GM19324 (cell line): ENCODE data around the gene EBLN2.
"Not testable (repeated sequence)": the region's sequence is repeated elsewhere in the genome, so short reads cannot be mapped to it uniquely, and the experiment has no call there.

Experiments used
- ATAC-seq: cut with Tn5 transposase; IDR thresholded peaks from one replicate; pipeline ENCODE4 v1.9.1; 2021; ENCODE audit warnings: mild to moderate bottlenecking, moderate library complexity; ENCODE audit not compliant: unreplicated experiment, low FRiP score

EBLN2 gene

GRCh38 chr3:73056845-73057150 lies 4.7 kb upstream of the EBLN2 start:
- ATAC-seq = no peak

DNA sequence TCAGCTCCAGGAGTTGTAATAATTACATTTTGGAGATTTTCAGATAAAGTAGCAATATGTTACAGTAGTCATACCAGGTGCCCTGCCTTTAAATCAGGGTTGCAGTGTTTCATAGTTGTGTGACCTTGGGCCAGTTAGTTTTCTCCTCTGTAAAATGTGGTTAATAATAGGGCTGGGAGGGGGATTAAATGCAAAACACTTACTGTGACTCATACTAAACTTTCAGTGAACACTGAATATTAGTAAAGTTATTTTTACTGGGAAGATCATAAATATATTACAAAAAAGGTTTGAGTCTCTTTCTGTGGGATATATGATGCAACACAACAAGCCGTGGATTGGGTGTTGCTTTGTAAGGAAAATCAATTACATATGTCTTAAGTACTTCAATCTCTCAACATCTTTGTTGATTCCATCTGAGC lies 1.1 kb upstream of the EBLN2 start:
- no peak for ATAC-seq

- not testable (repeated sequence) for ATAC-seq
Observed at GRCh38 chr3:73066243-73066642, 4.8 kb downstream of the EBLN2 start.

DNA sequence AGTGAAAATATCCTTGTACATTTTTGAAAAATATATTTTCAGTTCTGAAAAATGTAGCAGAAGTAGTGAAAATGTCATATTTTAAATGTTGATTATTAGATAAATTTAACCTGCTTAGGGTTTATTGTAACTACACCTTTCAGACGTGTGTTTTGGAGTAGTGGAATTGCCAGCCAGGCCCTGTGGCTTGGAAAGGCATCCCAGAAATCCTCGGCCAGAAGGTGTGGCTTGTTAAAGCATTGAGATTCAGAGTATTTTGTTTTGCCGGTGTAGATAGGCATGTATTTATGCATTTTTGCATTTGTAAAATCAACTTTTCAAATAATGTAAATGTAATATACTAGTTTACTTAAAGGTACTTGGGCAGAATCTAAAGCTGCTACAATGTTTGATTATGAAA lies 7.0 kb downstream of the EBLN2 start:
- no peak for ATAC-seq

GRCh38 chr3:73069187-73069586 lies 7.7 kb downstream of the EBLN2 start:
- no peak for ATAC-seq

- ATAC-seq = no peak
Observed at GRCh38 chr3:73069775-73070444, 8.5 kb downstream of the EBLN2 start.

DNA sequence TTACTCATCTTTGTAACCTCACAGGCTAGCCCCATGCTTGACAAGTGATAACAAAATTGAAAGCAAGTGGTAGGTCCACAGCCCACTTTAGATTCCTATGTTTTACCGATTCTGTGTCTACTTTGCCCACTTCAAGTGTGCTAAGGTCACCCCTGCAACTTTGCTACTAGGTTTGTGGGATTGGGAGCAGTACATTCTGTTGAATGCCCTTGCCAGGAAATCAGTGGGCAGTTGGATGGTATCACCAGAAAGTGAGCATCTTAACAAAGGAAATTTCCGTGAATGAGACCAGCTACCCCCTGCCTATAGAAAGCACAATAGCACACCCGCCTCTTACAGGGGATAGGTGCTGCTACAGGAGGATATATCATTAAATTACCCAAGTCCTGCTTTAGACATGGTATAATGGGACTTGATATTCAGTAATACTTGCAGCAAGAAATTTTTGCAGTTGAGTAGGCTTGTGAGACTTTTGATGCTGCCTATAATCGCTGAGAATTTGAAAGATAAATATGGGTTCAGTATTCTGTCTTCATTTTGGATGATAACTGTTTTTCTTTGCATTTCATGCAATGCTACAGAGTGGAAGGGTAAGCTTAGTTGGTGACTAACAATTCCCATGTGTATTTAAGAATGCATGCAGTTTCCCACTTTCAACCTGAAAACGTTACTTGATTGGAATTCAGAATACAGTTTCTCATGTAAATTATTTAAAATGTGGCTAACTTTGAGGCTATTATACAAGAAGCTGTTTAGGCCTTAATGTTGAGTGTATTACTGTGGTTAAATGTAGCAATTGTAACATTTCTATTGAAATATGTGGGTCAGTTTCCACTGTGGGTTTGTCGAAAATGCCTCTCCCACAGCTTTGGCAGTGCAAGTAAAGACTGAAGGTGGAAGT lies 9.5 kb downstream of the EBLN2 start:
- no peak for ATAC-seq

- no peak for ATAC-seq
Observed at GRCh38 chr3:73071952-73072351, 10.5 kb downstream of the EBLN2 start.

- ATAC-seq = no peak
Observed at GRCh38 chr3:73072634-73073033, 11.2 kb downstream of the EBLN2 start.

DNA sequence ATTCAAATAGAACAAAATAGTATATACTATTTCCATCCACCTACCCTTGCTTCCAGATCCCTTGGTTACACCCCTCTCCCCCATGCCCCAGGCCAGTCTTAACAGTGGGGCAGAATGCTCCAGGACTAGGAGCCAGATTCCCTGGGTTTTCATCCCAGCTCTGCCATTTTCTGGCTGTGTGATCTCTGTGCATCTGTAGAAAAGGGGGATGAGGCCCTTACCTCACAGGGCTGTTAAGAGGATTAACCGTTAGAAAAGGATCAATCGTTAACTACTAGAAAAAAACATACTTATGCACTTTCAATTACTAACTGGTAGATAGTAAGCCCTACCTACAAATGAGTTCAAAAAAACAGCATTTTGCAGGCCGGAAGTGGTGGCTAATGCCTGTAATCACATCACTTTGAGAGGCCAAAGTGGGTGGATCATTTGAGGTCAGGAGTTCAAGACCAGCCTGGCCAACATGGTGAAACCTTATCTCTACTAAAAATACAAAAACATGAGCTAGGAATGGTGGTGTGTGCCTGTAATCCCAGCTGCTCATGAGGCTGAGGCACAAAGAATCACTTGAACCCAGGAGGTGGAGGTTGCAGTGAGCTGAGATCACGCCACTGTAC lies 11.7 kb downstream of the EBLN2 start:
- no peak for ATAC-seq

GRCh38 chr3:73074781-73075180 lies 13.3 kb downstream of the EBLN2 start:
- ATAC-seq = no peak

DNA sequence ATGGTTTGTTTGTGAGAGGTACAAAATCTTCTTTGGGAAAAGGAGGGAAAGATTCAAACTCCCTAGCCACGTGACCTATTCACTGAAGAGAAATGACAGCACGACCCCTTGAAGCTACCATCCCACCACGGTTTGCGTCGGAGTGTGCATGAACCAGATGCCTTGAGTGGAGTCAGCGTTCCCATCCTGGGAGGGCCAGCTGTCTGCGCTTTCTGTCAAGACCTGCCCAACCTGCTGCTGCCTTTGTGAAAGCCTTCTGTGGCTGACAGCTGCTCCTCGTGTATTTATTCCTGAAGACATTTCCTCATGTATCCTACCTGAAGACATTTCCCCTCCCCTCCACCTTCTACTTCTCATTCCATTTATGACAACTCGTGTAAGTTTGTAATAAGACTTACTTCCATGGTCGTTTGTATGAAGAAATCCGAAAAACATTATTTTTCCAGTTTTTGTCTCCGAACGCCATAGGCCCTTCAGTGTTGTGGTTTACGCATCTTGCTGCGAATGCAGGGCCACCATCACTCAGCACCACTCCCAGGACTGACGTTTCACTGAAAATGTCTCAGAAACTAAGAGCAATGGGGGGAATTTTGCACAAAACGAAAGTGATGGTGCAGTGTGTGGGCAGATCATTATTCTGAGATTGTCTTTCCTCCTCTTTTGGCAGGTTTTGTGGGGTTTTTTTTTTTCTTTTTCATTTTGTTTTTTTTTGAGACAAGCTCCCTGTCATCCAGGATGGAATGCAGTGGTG lies 18.9 kb downstream of the EBLN2 start:
- no peak for ATAC-seq

DNA sequence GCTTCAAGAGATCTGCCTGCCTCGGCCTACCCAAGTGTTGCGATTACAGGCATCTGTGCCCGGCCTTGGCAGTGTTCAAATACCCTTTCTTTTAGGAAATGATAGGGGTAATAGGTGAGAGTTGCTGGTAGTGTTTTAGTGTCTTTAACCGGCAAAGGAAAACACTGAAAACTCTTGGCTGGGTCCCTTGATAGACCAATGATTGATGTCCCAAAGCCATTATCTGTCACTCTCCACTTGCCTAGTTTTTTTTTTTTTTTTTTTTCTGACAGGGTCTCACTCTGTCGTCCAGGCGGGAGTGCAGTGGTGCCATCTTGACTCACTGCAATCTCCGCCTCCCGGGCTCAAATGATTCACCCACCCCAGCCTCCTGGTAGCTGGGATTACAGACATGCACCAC lies 19.7 kb downstream of the EBLN2 start:
- ATAC-seq = no peak

DNA sequence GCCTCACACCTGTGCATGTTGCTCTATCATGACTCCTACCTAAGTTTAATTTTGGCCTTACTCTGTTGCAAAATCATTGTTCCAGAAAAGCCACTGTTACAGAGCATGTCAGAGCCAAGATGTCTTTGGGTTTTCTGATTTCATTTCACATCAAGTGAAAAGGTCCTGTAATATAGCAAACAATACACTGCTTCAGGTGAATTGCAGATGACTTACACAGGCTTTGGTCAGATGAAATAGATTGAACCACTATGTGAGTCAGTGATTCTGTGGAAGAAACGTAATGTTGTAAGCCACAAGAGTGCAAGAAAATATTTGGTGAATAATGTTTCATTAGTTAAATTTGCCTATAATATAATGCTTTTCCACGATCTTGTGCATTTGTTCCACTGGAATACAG lies 22.7 kb downstream of the EBLN2 start:
- ATAC-seq = no peak

GRCh38 chr3:73086071-73086494 lies 24.6 kb downstream of the EBLN2 start:
- no peak for ATAC-seq

DNA sequence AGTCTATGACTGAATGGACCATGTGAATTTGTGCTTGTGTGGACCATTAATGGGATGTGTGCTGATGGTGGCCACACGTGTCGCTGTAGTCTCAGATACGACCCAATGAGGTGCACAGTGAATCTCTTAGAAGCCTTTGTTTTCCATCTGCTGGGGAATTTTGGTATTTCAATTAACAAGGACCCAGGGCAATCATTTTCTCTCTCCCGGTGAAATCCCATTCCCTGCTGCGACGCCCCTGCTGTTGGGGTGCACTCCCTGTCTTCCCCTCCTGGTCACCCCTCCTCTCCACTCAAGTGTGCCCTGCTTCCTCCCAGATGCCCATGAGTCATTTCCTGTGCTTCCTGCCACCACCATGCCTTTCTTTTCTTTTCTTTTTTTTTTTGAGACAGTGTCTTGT lies 32.7 kb downstream of the EBLN2 start:
- ATAC-seq = no peak

DNA sequence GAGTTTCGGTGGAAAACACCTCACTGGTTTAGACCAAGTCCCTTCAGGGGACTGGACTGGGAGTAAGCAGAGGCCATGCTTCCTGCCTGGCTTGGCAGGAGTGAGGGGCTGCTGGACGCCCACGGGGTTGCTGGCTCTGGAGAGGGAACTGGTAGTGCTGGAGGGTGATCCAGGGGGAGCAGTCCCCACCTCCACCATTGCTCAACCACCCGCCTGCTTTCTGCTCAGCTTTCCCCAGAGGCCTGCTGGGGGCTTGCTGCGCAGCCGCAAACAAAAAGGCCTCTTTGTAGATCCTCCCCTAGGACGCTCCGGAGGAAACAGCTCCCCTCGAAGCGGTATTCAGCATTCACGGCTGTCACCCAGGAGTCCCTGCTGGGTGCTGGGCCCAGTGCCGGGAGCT lies 33.5 kb downstream of the EBLN2 start:
- ATAC-seq = no peak

DNA sequence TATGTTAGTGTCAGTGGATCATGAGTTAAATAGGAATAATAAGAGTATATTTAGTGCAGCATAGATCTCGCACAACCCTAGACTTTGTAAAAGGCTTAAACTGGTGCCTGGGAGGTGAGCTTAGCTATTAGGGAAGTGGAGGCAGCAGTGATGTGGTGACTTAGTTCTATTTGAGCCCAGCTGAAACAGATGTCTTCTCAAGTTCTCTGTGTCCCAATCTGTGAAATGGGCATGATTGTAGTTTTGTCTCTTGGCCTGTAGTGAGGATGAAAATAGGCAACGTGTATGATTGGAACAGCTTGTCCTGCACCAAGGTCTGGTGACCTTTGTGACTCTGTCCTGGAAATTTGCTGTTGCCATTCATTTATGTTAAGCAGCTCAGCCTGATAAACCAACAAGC lies 34.7 kb downstream of the EBLN2 start:
- ATAC-seq = no peak

DNA sequence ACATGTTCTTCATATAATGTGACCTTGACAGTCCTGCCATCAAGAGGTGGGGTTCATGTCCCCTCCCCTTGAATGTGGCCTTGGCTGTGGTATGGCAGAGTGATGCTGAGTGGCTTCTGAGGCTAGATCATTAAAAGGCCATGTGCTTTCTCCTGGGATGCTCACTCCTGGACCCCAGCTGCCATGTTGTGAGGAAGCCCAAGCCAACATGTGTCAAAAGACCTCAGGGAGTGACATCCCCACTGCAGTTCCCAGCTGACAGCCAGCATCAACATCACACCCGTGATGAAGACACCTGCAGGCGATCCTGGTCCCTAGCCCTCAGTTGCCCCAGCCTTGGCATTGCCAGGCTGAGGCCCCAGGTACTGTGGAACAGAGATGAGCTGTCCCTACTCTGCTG lies 36.6 kb downstream of the EBLN2 start:
- ATAC-seq = no peak

- ATAC-seq = no peak
Observed at GRCh38 chr3:73098873-73099272, 37.4 kb downstream of the EBLN2 start.
